HepG2 (cell line): ENCODE measurements around the gene CDH2. TPM values are rescaled to one million over a fixed set of nuclear protein-coding genes. Genes with fewer than 3 reads are reported as not detected.

Experiments
- ATAC-seq: fragments of 200-7000 bp; cut with Tn5 transposase; 3 replicates; pipeline ENCODE4 v1.9.1; 2020; ENCODE audit warnings: mild to moderate bottlenecking, moderate library complexity
- BruUV-seq: library from RNA; stranded (reverse); fragments of 400-500 nt; replicated peaks from 2 replicates; lab custom pipeline; 2021; lab: Mats Ljungman, UMichigan
- CTCF ChIA-PET: fragments of 300-600 bp; formaldehyde crosslinking; extraction: SDS; loops from one replicate; lab custom pipeline; 2021; ENCODE audit warnings: low total read pairs, inconsistent platforms, low intra/inter-chr PET ratio; lab: Yijun Ruan, JAX
- POLR2A ChIA-PET: fragments of 350-600 bp; sonication (Branson Sonifier 250); formaldehyde crosslinking; loops from one replicate; lab custom pipeline; 2020; ENCODE audit warnings: antibody characterized with exemption, inconsistent platforms; lab: Yijun Ruan, JAX
- DNase-seq: peaks from one replicate; pipeline ENCODE4 v3.0.0-alpha.2; 2015; ENCODE audit warnings: low spot score
- FAIRE-seq: peaks from 3 replicates; lab custom pipeline; 2011; peaks lifted over from hg19 to GRCh38; lab: Jason Lieb, UNC
- H2AFZ ChIP-seq: one replicate; pipeline ENCODE4 v1.6.1; 2011; ENCODE audit warnings: low read length, inconsistent platforms
- H3K27ac ChIP-seq: fragments of 300-600 bp; 3 replicates; pipeline ENCODE4 v1.8.0; 2011; ENCODE audit warnings: mixed run types, mild to moderate bottlenecking, mixed read lengths, low read length, inconsistent platforms; ENCODE audit not compliant: insufficient read depth; ENCODE audit errors: extremely low read length
- H3K27me3 ChIP-seq, 2 experiments: fragments of 200-600 bp in 1 of 2; 2 replicates in 1 of 2; 3 replicates in 1 of 2; pipeline versions ENCODE4 v1.6.0 to v1.8.0; 2011; ENCODE audit warnings: low read length in 2 of 2, mild to moderate bottlenecking in 2 of 2, moderate library complexity in 2 of 2, inconsistent platforms in 1 of 2; ENCODE audit not compliant: insufficient read depth in 2 of 2, control insufficient read depth in 1 of 2
- H3K36me3 ChIP-seq, 2 experiments: fragments of 200-600 bp in 1 of 2; replicated peaks in 1 of 2; 2 replicates in 1 of 2; 3 replicates in 1 of 2; pipeline versions ENCODE4 v1.5.1 to v1.8.0; 2011; ENCODE audit warnings: low read length in 2 of 2, inconsistent platforms in 1 of 2; ENCODE audit not compliant: insufficient read depth in 2 of 2, control insufficient read depth in 1 of 2
- H3K4me1 ChIP-seq: 2 replicates; pipeline ENCODE4 v1.5.1; 2012; ENCODE audit warnings: low read length, inconsistent platforms; ENCODE audit not compliant: insufficient read depth
- H3K4me2 ChIP-seq: 2 replicates; pipeline ENCODE4 v1.6.0; 2011; ENCODE audit warnings: low read depth, low read length, inconsistent platforms
- H3K4me3 ChIP-seq, 3 experiments: fragments of 200-600 bp in 1 of 3; sonication (generic), shearing (Covaris generic) in 1 of 3; replicated peaks in 1 of 3; 2 replicates each; pipeline ENCODE4 v1.5.1; 2011 to 2016; ENCODE audit warnings: low read length in 3 of 3, inconsistent platforms in 2 of 3, low read depth in 2 of 3, mild to moderate bottlenecking in 2 of 3, control low read depth in 1 of 3, mixed read lengths in 1 of 3; ENCODE audit not compliant: insufficient read depth in 1 of 3
- H3K79me2 ChIP-seq: one replicate; pipeline ENCODE4 v1.6.1; 2011; ENCODE audit warnings: low read length, inconsistent platforms; ENCODE audit not compliant: insufficient read depth
- H3K9ac ChIP-seq: 2 replicates; pipeline ENCODE4 v1.6.0; 2011; ENCODE audit warnings: mild to moderate bottlenecking, low read depth, low read length, inconsistent platforms; ENCODE audit not compliant: insufficient read depth
- H3K9me3 ChIP-seq: 2 replicates; pipeline ENCODE4 v1.5.1; 2012; ENCODE audit warnings: mild to moderate bottlenecking, low read length
- H4K20me1 ChIP-seq: 2 replicates; pipeline ENCODE4 v1.6.0; 2011; ENCODE audit warnings: inconsistent platforms, mild to moderate bottlenecking, low read length, moderate library complexity; ENCODE audit not compliant: insufficient read depth
- KDM5A ChIP-seq: fragments of 200-600 bp; sonication (generic); IDR thresholded peaks from 2 replicates; pipeline ENCODE4 v1.7.0; 2018; ENCODE audit warnings: antibody characterized with exemption, mild to moderate bottlenecking, low read length, borderline replicate concordance
- MEIS2 ChIP-seq: sonication (generic); formaldehyde crosslinking; IDR thresholded peaks from 2 replicates; pipeline ENCODE4 v1.9.0; 2021; ENCODE audit warnings: mild to moderate bottlenecking, missing genetic modification reagents
- ZNF33B ChIP-seq: sonication (generic); formaldehyde crosslinking; IDR thresholded peaks from 2 replicates; pipeline ENCODE4 v1.5.1; 2020; ENCODE audit warnings: mild to moderate bottlenecking, missing genetic modification reagents
- ZNF44 ChIP-seq: sonication (generic); formaldehyde crosslinking; IDR thresholded peaks from 2 replicates; pipeline ENCODE4 v1.5.1; 2020; ENCODE audit warnings: mild to moderate bottlenecking, missing genetic modification reagents
- ZNF530 ChIP-seq: sonication (generic); formaldehyde crosslinking; IDR thresholded peaks from 2 replicates; pipeline ENCODE4 v1.5.0; 2020; ENCODE audit warnings: low read depth, mild to moderate bottlenecking, missing genetic modification reagents
- ZNF7 ChIP-seq: IDR thresholded peaks from 2 replicates; pipeline ENCODE4 v1.6.1; 2016; ENCODE audit warnings: missing biosample characterization, missing genetic modification reagents
- WGBS: methylation state at CpG from one replicate; pipeline ENCODE4 v1.1.6; 2017; ENCODE audit warnings: low lambda C conversion rate; 5-methylcytosine and 5-hydroxymethylcytosine counted together
- in situ Hi-C: cut with HindIII; loops from 2 replicates; pipeline ENCODE4 v1.10.0; 2017; ENCODE audit warnings: low pct_unique_long_range_greater_than_20kb; ENCODE audit not compliant: extremely low pct_ligation_motif_present
- intact Hi-C: fragments of 100-400 bp; cut with micrococcal nuclease; formaldehyde crosslinking; loops from one replicate; pipeline ENCODE4 v1.10.0; 2022; ENCODE audit not compliant: unreplicated experiment
- polyA plus RNA-seq, 8 experiments: library from polyadenylated mRNA; depleted of rRNA in 3 of 8; stranded (reverse) in 7 of 8; unstranded in 1 of 8; fragments of >200 nt; fragmentation: Illumina TruSeq in 4 of 8; extraction: Trizol in 4 of 8; gene quantifications; 2 replicates each; pipeline versions ENCODE4 v1.2.1 to v1.2.3, GENCODE V29; 2011 to 2016; ENCODE audit warnings: low read depth in 4 of 8, missing spikeins in 1 of 8, mixed read lengths in 1 of 8; ENCODE audit not compliant: insufficient read depth in 1 of 8
- total RNA-seq, 5 experiments: library from RNA; depleted of rRNA; stranded (reverse); fragments of >200 nt; fragmentation: Illumina TruSeq; extraction: Trizol; gene quantifications; 2 replicates each; pipeline ENCODE4 v1.2.3, GENCODE V29; 2016; ENCODE audit warnings: low read depth in 1 of 5
- TF ChIP-seq, protein P1 (sequence below): sonication (generic); formaldehyde crosslinking; IDR thresholded peaks from 2 replicates; pipeline ENCODE4 v1.4.0; 2020; ENCODE audit warnings: missing genetic modification reagents
- TF ChIP-seq, protein P2 (sequence below): sonication (generic); formaldehyde crosslinking; IDR thresholded peaks from 2 replicates; pipeline ENCODE4 v1.4.0; 2020; ENCODE audit warnings: mild to moderate bottlenecking, missing genetic modification reagents
- TF ChIP-seq, protein P3 (sequence below): sonication (generic); formaldehyde crosslinking; IDR thresholded peaks from 2 replicates; pipeline ENCODE4 v1.8.0; 2022; ENCODE audit warnings: missing genetic modification reagents, mild to moderate bottlenecking, borderline replicate concordance

Gene CDH2
- total and polyA plus RNA-seq, 2 of the 13 experiments (the other 11 are each of a cell fraction or from before 2014, with no cell fraction given) = 18.6 to 36.1 TPM

DNA sequence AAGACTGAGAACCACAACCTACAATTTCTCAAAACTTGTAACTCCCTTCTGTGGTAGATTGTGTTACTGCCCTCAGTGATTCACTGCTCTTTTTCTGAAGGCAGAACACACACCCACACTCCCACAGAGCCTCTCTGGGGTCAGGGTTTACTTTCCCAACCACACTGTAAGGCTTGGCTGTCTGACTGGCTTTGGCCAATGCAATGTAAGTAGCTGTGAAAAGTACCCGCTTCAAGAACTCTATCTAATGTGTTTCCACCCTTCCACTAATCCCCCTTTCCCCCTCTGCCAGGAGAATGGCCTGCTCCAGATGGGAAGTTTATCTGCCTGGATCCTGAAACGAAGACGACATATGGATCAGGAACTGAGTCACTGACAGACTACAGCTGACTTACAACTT is 222.7 kb downstream of the CDH2 start:
- no peak overlapping the region for H3K4me3 ChIP-seq
- no peak overlapping the region for H2AFZ ChIP-seq
- FAIRE-seq = no peak
- peaks cover 6 to 9% of the 10 kb centered on the region in 2 experiments; a peak in 3 of 5 replicates for H3K36me3 ChIP-seq
- no peak for ATAC-seq
- TF ChIP-seq, protein P1, sequence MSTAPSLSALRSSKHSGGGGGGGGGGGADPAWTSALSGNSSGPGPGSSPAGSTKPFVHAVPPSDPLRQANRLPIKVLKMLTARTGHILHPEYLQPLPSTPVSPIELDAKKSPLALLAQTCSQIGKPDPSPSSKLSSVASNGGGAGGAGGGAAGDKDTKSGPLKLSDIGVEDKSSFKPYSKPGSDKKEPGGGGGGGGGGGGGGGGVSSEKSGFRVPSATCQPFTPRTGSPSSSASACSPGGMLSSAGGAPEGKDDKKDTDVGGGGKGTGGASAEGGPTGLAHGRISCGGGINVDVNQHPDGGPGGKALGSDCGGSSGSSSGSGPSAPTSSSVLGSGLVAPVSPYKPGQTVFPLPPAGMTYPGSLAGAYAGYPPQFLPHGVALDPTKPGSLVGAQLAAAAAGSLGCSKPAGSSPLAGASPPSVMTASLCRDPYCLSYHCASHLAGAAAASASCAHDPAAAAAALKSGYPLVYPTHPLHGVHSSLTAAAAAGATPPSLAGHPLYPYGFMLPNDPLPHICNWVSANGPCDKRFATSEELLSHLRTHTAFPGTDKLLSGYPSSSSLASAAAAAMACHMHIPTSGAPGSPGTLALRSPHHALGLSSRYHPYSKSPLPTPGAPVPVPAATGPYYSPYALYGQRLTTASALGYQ (CRISPR knock-in tag) = no peak
- no peaks in the 10 kb centered on the region for H3K79me2 ChIP-seq
- WGBS = 100% methylated on average over 3 of the region's 3 CpGs
- CTCF ChIA-PET = no interaction called here
- no peaks in the 10 kb centered on the region for H3K4me1 ChIP-seq
- no peak overlapping the region for H3K4me2 ChIP-seq
- BruUV-seq = no TSS peak
- intact Hi-C loops = no loop called here
- POLR2A ChIA-PET = no interaction called here
- no peaks in the 10 kb centered on the region for H3K27me3 ChIP-seq
- no peak overlapping the region for H3K27ac ChIP-seq
- DNase-seq = no peak
- no peaks in the 10 kb centered on the region for H3K9me3 ChIP-seq
- H3K9ac ChIP-seq = no peak overlapping the region
- in situ Hi-C loops = no loop called here
- no peaks in the 10 kb centered on the region for H4K20me1 ChIP-seq

DNA sequence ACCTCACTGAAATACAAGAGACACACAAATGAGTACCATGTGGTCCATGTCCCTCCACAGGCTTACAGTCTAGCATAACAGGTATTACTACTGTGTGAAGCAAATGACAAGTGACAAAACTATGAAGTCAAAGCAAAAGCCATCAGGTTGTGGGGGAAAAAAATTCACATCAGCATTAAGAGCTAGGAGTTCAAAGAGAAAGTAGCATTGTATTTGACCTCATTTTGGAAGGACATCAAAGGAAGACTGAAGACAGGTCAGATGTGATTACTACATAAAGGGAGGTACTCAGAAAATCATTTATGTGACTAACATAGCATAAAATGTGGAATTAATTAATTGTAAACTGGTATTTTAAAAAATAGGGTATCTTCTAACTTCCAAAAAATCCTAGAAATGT is 224.2 kb downstream of the CDH2 start:
- no peak for ATAC-seq
- Histone ChIP-seq H3K4me1 (no peaks in the 10 kb centered on the region), H3K27me3 (no peaks in the 10 kb centered on the region), H4K20me1 (no peaks in the 10 kb centered on the region), H3K9me3 (no peaks in the 10 kb centered on the region), H3K9ac (no peak overlapping the region), H2AFZ (no peak overlapping the region), H3K4me3 (no peak overlapping the region), H3K27ac (no peak overlapping the region), H3K4me2 (no peak overlapping the region), H3K36me3 (peaks cover 6% of the 10 kb centered on the region in 2 experiments; a peak in 3 of 5 replicates), H3K79me2 (no peaks in the 10 kb centered on the region)
- intact Hi-C loops = no loop called here
- DNase-seq = peak; percentile 16
- no peak for FAIRE-seq
- no TSS peak for BruUV-seq
- TF ChIP-seq KDM5A (no peak), ZNF44 (CRISPR knock-in tag) (no peak), ZNF7 (CRISPR knock-in tag) (no peak), ZNF530 (CRISPR knock-in tag) (no peak), ZNF33B (CRISPR knock-in tag) (no peak), MEIS2 (CRISPR knock-in tag) (no peak)
- TF ChIP-seq, protein P2, sequence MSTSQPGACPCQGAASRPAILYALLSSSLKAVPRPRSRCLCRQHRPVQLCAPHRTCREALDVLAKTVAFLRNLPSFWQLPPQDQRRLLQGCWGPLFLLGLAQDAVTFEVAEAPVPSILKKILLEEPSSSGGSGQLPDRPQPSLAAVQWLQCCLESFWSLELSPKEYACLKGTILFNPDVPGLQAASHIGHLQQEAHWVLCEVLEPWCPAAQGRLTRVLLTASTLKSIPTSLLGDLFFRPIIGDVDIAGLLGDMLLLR = no peak
- TF ChIP-seq, protein P3, sequence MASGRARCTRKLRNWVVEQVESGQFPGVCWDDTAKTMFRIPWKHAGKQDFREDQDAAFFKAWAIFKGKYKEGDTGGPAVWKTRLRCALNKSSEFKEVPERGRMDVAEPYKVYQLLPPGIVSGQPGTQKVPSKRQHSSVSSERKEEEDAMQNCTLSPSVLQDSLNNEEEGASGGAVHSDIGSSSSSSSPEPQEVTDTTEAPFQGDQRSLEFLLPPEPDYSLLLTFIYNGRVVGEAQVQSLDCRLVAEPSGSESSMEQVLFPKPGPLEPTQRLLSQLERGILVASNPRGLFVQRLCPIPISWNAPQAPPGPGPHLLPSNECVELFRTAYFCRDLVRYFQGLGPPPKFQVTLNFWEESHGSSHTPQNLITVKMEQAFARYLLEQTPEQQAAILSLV (CRISPR knock-in tag) = no peak
- ChIA-PET POLR2A (no interaction called here), CTCF (no interaction called here)
- in situ Hi-C loops = no loop called here
